ENCODE data around the gene RSPH9. TPM values are rescaled to one million over a fixed set of nuclear protein-coding genes. Genes with fewer than 3 reads are reported as not detected.
A peak's percentile ranks its signal among the peaks of the same experiment; 100 is the strongest.

The RSPH9 gene
- polyA plus RNA-seq, 3 donors = 0.05 to 0.52 (median 0.13) TPM

DNA sequence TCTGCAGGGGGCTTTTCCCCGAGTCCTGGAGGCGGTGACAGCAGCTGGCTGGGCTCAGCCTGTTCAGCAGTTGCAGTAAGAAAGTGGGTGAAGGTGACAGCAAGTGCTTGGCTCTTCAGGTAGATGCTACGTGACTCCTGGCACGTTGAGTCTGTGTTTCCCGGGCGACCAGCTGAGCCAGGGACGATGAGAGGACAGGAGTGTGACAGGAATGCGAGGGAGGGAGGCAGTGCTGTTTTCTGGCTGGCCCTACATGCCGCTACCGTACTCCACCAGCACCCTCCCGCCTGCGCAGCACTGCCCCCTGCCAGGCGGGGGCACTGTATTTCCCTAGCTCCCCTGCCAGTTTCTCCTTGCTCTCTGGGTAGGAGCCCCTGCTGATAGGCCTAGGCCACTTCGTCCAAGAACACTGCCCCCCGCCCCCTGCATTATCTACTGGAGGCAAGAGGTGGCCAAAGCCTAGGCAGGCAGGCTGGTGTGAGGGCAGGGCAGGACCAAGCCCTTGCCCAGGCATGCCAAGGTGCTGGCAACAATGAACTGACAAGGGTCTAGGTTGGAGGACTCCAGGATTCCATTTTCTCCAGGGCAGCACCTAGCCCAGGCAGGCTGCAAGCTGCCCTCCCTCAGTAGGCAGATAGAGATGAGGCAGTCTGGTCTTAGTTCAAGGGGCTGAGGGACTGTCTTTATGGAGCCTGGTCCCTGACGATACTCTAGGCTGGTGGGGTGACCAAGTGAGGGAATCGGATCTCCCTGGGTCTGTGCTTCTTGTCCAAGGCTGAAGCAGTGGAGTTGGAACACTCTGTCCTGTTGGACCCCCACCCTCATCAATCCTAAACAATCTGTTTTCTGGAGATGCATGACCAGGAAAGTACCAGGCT is 23.6 kb downstream of the RSPH9 start:
- no peak overlapping the region for H3K4me3 ChIP-seq (replicated peaks in 1 of 3; ENCODE audit: low read depth in 2 of 3, low read length in 3 of 3)
- Mint-ChIP-seq H3K36me3 (peaks cover 29 to 41% of the 10 kb centered on the region in 2 donors), H3K27ac (peak overlapping the region in 3 of 7 donors; percentile 30 to 85 (median 63)), H3K9me3 (no peaks in the 10 kb centered on the region), H3K27me3 (ENCODE audit: low read depth in 3 of 3) (peaks cover 11 to 17% (median 16%) of the 10 kb centered on the region in 3 donors), H3K4me1 (peaks cover 16% of the 10 kb centered on the region), H3K4me3 (peak overlapping the region in 1 of 2 donors; percentile 46)
- no peak overlapping the region for H3K4me2 ChIP-seq (replicated peaks; ENCODE audit: extremely low read depth, low read length, poor library complexity, severe bottlenecking)
- DNase-seq = peak; percentile 31 to 51 (median 50)
- H3K9me3 ChIP-seq (replicated peaks in 1 of 2; ENCODE audit: control insufficient read depth in 1 of 2, insufficient read depth in 1 of 2, low read length in 2 of 2) = no peaks in the 10 kb centered on the region
- peaks cover 0 to 3% of the 10 kb centered on the region in 2 donors for H3K27me3 ChIP-seq (ENCODE audit: control insufficient read depth in 2 of 2, insufficient read depth in 2 of 2, low read length in 2 of 2)
- no peak overlapping the region for H3K9ac ChIP-seq (ENCODE audit: insufficient read depth, low read length, poor library complexity, severe bottlenecking)
- no peak overlapping the region for H3K27ac ChIP-seq (ENCODE audit: low read depth in 1 of 2, low read length in 2 of 2)
- H3K4me1 ChIP-seq (ENCODE audit: control insufficient read depth in 1 of 2, insufficient read depth in 2 of 2, low read length in 2 of 2) = peaks cover 8 to 14% of the 10 kb centered on the region in 2 donors
- peaks cover 7% of the 10 kb centered on the region for H4K20me1 ChIP-seq (ENCODE audit: insufficient read depth, low read length)
- H3K36me3 ChIP-seq (replicated peaks in 1 of 2; ENCODE audit: control insufficient read depth in 1 of 2, insufficient read depth in 2 of 2, low read length in 2 of 2) = peaks cover 22 to 37% of the 10 kb centered on the region in 2 donors
- no peaks in the 10 kb centered on the region for H3K79me2 ChIP-seq (ENCODE audit: insufficient read depth, low read length)
- TF ChIP-seq, protein P1, sequence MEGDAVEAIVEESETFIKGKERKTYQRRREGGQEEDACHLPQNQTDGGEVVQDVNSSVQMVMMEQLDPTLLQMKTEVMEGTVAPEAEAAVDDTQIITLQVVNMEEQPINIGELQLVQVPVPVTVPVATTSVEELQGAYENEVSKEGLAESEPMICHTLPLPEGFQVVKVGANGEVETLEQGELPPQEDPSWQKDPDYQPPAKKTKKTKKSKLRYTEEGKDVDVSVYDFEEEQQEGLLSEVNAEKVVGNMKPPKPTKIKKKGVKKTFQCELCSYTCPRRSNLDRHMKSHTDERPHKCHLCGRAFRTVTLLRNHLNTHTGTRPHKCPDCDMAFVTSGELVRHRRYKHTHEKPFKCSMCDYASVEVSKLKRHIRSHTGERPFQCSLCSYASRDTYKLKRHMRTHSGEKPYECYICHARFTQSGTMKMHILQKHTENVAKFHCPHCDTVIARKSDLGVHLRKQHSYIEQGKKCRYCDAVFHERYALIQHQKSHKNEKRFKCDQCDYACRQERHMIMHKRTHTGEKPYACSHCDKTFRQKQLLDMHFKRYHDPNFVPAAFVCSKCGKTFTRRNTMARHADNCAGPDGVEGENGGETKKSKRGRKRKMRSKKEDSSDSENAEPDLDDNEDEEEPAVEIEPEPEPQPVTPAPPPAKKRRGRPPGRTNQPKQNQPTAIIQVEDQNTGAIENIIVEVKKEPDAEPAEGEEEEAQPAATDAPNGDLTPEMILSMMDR (IDR thresholded peaks at IDR 0.05) = peak; percentile 76
- WGBS (ENCODE audit: insufficient coverage) = 14% methylated on average over 14 of the region's 17 CpGs
- H2AFZ ChIP-seq (ENCODE audit: insufficient read depth, low read depth, low read length, poor library complexity, severe bottlenecking) = no peak overlapping the region
- intact Hi-C loops (cut with micrococcal nuclease) = loop anchor here (1.0 to 5.0 kb wide), 5 partner anchors 94 to 411 kb away; partner anchors contain the start of gene VEGFA (in 1 of the 2)

GRCh38 chr6:43669050-43669921 is 24.4 kb downstream of the RSPH9 start:
- Histone ChIP-seq H2AFZ (ENCODE audit: insufficient read depth, low read depth, low read length, poor library complexity, severe bottlenecking) (no peak overlapping the region), H3K27me3 (ENCODE audit: control insufficient read depth in 2 of 2, insufficient read depth in 2 of 2, low read length in 2 of 2) (peaks cover 0 to 3% of the 10 kb centered on the region in 2 donors), H3K4me2 (replicated peaks; ENCODE audit: extremely low read depth, low read length, poor library complexity, severe bottlenecking) (no peak overlapping the region), H3K9ac (ENCODE audit: insufficient read depth, low read length, poor library complexity, severe bottlenecking) (no peak overlapping the region), H3K27ac (ENCODE audit: low read depth in 1 of 2, low read length in 2 of 2) (no peak overlapping the region), H3K4me1 (ENCODE audit: control insufficient read depth in 1 of 2, insufficient read depth in 2 of 2, low read length in 2 of 2) (peaks cover 8 to 14% of the 10 kb centered on the region in 2 donors), H3K36me3 (replicated peaks in 1 of 2; ENCODE audit: control insufficient read depth in 1 of 2, insufficient read depth in 2 of 2, low read length in 2 of 2) (peaks cover 31 to 46% of the 10 kb centered on the region in 2 donors), H4K20me1 (ENCODE audit: insufficient read depth, low read length) (peaks cover 7% of the 10 kb centered on the region), H3K4me3 (replicated peaks in 1 of 3; ENCODE audit: low read depth in 2 of 3, low read length in 3 of 3) (no peak overlapping the region), H3K9me3 (replicated peaks in 1 of 2; ENCODE audit: control insufficient read depth in 1 of 2, insufficient read depth in 1 of 2, low read length in 2 of 2) (no peaks in the 10 kb centered on the region), H3K79me2 (ENCODE audit: insufficient read depth, low read length) (no peaks in the 10 kb centered on the region)
- H3K27me3 Mint-ChIP-seq (ENCODE audit: low read depth in 3 of 3) = peaks cover 11 to 16% (median 15%) of the 10 kb centered on the region in 3 donors
- H3K27ac Mint-ChIP-seq = no peak overlapping the region
- peaks cover 38 to 50% of the 10 kb centered on the region in 2 donors for H3K36me3 Mint-ChIP-seq
- no peak for DNase-seq
- H3K9me3 Mint-ChIP-seq = no peaks in the 10 kb centered on the region
- H3K4me1 Mint-ChIP-seq = peaks cover 16% of the 10 kb centered on the region
- no peak overlapping the region for H3K4me3 Mint-ChIP-seq
- TF ChIP-seq, protein P1 (IDR thresholded peaks at IDR 0.05) = no peak
- intact Hi-C loops (cut with micrococcal nuclease) = loop anchor here (5.0 kb wide), 4 partner anchors 93 to 278 kb away; partner anchors contain the start of gene VEGFA (in 1 of the 2)
- WGBS (ENCODE audit: insufficient coverage) = 88% methylated on average over 11 of the region's 15 CpGs
